SH-SY5Y (cell line): ENCODE results near the gene COL19A1.

Experiments
- GATA2 ChIP-seq: IDR thresholded peaks from 2 replicates; pipeline ENCODE4 v1.6.1; 2011; ENCODE audit warnings: mild to moderate bottlenecking, low read depth, low read length
- GATA3 ChIP-seq: IDR thresholded peaks from 2 replicates; pipeline ENCODE4 v1.6.1; 2011; ENCODE audit warnings: low read depth, mild to moderate bottlenecking, low read length, moderate library complexity

DNA sequence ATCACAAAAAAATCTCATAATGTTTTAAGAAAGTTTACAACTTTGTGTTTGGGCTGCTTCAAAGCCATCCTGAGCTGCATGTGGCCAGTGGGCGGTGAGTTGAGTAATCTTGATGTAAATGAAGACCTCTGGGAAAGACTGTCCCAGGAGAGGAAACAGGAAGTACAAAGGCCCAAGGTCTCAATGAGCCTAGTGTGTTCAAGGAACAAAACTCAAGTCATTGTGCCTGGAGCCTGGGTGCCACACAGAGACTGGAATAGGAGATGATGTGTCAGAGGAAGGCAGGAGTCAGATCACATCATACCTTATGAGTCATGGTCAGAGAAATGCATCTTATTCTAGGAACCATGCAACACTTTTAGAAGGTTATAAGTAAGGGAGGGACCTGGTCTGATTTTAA lies 51.5 kb downstream of the COL19A1 start:
- TF ChIP-seq GATA2 (no peak), GATA3 (no peak)
